NCI-H510A treated with DMSO at 0.1 percent for 48 hours (cell line): ENCODE data around the gene FBRSL1.
"Not testable (repeated sequence)": the region's sequence is repeated elsewhere in the genome, so short reads cannot be mapped to it uniquely, and the experiment has no call there.

Experiments used
- DNase-seq: peaks from one replicate; lab custom pipeline; 2025; lab: John Stamatoyannopoulos, UW

FBRSL1 gene

DNA sequence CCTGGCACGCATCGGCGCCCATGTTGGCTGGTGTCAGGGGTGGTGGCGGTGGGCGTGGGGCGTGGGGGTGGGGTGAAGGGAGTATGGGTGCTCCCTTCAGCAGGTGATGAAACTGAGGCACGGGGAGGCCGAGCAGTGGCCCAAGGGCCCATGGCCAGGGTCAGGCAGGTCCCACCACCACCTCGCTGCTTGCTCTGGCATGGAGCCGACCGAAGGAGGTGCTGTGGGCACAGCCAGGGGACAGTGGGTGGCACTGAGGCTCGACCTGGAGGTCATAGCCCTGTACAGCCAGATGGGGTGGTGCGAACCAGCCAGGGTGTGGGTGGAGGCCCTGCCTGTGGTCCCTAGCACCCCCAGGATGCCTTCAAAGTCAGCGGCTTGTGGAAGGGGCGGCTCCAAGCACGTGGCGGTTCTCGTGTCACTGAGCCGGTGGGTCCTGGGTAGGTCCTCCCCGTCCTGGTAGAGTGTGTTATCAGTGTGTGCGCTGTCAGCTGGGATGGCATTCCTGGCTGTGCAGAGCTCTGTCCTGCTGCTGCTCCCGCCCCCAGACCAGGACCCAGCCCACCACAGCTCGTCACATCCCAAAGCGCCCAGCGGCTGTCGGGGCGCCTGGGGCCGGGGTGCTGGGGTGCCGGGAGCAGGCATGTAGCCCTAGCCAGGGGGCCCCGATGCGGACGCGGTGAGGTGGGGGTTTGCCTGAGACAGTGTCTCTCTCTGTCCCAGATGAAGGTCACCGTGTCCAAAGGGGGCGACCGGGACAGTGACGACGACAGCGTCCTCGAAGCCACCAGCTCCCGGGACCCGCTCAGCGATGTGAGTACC is 35.3 kb downstream of the FBRSL1 start:
- DNase-seq = no peak

DNA sequence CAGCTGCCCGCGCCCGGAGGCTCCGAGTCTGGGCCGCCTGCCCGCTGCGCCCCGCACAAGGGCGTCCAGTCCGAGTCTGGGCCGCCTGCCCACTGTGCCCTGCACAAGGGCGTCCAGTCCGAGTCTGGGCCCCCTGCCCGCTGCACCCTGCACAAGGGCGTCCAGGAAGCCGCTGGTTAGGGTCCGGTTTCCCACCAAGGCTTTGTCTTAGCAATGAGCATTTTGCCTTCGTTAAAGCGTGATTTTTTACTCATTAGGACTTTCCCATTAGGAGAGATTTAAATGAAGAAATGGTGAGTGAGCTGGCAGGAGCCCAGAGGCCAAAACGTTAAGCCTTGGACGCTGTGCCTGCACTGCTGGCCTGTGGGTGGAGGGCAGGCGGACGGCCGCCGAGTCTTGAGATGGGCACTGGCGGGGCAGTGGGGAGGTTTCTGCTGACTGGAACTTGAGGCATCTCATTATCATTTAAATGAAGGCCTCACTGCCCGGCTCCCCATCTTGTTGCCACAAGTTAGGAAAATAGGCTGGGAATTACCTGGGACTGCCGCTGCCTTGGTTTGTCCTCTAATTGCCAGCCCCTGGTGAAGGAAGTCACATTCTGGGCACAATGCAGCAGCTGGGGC is 36.0 kb downstream of the FBRSL1 start:
- no peak for DNase-seq

DNA sequence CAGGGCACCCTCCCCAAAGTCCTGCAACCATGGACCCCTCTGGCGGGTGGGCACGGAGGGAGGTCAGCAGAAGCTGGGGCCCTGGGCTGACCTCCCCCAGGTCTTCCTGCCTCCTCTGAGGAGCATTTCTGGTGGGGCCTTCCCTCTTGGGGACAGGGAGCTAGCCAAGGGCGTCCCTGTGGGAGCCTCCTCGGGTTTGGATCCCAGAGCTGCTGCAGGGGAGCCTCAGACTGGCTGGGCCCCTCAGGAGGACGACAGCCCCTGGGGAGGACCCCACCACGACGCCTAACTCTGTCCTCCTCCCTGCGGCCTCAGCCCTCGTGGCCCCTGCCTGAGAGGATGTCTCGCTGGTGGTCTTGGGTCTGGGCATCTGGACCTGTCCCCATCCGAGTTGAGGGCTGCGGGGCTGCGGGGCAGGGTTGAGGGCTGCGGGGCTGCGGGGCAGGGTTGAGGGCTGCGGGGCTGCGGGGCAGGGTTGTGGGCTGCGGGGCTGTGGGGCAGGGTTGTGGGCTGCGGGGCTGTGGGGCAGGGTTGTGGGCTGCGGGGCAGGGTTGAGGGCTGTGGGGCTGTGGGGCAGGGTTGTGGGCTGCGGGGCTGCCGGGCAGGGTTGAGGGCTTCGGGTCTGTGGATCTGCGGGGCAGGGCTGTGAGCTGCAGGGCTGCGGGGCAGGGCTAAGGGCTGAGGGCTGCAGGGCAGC is 37.4 kb downstream of the FBRSL1 start:
- DNase-seq = no peak

GRCh38 chr12:132527883-132528264 is 37.9 kb downstream of the FBRSL1 start:
- DNase-seq = no peak

GRCh38 chr12:132528564-132529106 is 38.7 kb downstream of the FBRSL1 start:
- no peak for DNase-seq

DNA sequence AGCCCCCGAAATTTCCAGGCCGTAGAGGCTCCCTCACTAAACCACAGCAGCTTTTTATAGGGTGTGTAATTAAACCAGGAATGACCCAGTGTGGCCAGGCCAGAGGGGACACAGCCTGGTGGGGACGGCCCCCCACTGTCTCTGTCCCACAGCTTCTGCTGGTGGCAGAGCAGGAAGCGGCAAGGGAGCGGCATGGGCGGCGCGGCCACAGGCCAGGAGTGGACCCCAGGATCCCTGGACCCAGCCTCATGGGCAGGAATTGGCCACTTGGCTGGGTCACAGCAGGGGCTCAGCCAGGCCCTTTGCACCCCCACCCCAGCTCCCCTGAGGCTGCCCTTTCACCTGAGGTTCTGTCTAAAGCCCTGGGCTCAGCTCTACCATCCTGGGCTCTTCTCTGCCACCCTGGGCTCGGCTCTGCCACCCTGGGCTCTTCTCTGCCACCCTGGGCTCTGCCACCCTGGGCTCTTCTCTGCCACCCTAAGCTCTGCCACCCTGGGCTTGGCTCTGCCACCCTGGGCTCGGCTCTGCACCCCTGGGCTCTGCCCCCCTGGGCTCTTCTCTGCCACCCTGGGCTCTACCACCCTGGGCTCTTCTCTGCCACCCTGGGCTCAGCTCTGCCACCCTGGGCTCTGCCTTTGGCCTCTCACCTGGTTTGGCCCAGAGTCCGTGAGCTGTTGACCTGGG is 39.3 kb downstream of the FBRSL1 start:
- no peak for DNase-seq

DNA sequence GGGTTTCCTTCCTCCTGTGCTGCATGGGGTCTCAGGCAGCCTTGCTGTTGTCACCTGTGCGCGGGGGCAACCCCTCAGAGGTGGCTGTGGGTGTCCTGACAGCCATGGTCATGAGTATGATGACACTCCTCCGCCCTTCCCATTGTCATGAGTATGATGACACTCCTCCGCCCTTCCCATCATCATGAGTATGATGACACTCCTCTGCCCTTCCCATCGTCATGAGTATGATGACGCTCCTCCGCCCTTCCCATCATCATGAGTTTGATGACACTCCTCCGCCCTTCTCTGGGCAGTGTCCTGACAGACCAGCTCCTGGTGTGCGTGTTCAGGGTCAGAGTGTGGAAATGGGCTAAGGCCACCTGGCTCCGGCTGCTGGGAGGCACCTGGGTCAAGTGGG is 40.0 kb downstream of the FBRSL1 start:
- DNase-seq = no peak

DNA sequence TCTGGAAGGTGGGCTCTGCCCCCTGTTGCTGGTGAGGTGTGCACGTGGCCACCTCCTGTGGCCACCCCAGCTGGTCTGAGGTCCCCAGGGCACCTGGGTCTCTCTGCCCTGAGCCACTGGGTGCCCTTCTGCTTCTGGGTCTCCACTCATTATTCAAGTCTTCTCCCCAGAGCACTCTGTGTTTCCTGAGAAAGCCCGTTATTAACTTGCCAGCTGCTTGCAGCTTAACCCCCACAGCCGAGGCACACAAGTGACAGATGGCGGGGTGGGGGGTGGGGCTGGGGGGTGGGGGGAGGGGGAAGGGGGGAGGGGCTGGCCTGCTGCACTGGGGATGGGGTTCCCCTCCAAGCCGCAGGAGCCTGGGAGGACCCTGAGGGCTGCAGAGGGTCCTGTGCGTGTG is 40.5 kb downstream of the FBRSL1 start:
- DNase-seq = no peak

- DNase-seq = no peak
Measured at GRCh38 chr12:132530851-132531250, 40.9 kb downstream of the FBRSL1 start.

DNA sequence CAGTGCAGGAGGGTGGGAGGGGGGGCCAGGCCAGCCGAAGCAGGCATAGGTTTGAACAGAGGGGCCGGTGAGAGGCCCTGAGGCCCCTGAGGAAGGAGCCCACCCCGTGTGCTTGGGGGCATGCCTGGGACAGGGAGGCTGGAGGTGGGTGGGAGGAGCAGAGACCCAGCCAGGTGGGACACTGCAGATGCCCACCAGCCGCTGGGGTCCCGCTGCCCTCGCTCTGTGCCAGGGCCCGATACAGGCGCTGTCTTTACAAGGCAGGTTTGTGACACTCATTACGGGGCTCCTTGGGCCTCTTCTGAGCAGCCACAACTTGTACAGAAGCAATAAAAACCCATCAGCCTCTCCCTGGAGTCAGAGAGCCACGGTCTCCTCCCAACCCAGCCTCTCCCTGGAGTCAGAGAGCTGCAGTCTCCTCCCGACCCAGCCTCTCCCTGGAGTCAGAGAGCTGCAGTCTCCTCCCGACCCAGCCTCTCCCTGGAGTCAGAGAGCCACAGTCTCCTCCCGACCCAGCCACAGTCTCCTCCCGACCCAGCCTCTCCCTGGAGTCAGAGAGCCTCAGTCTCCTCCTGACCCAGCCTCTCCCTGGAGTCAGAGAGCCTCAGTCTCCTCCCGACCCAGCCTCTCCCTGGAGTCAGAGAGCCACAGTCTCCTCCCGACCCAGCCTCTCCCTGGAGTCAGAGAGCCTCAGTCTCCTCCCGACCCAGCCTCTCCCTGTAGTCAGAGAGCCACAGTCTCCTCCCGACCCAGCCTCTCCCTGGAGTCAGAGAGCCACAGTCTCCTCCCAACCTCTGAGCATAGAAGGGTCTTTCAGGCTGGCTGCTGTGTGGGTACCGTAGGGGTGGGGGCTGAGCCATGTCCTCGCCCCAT is 43.0 kb downstream of the FBRSL1 start:
- not testable (repeated sequence) for DNase-seq

DNA sequence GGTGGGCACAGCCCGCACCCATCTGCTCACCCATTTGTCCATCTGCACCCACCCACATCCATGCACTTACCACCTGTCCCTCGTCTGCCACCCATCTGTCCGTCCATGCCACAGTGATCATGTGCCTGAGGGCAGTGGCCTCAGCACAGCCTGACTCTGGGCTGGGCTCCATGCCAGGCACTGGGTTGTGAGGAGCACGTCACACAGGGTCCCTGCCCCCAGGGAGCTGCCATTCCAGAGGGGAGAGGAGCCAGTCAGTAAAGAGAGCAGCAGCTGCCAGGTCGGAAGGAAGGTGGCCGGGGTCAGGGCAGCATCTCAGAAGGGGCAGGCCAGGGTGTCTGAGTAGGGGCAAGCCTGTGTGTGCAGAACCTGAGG is 43.6 kb downstream of the FBRSL1 start:
- DNase-seq = no peak

DNA sequence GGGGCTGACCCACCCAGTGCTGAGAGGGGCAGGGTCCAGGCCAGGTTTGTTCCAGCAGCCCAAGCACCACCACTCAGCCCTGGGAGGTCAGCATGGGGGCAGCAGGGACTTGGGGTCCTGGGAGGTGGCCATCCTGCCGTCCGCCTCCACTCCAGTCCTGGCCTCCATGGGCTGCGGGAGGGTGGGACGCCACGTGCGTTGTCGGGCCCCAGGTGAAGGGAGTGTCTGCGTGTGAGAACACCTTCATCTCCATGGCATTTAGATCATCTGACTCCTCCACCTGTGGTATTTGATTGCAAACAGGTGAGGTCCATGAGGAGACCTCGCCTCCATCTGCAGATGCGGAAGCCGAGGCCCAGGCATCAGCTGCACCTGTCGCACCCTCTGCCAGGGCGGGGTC is 44.1 kb downstream of the FBRSL1 start:
- DNase-seq = no peak

GRCh38 chr12:132535019-132535418 is 45.1 kb downstream of the FBRSL1 start:
- no peak for DNase-seq

GRCh38 chr12:132536102-132536876 is 46.3 kb downstream of the FBRSL1 start:
- no peak for DNase-seq

GRCh38 chr12:132537049-132537448 is 47.1 kb downstream of the FBRSL1 start:
- no peak for DNase-seq

- no peak for DNase-seq
Measured at GRCh38 chr12:132537836-132538662, 48.1 kb downstream of the FBRSL1 start.

DNA sequence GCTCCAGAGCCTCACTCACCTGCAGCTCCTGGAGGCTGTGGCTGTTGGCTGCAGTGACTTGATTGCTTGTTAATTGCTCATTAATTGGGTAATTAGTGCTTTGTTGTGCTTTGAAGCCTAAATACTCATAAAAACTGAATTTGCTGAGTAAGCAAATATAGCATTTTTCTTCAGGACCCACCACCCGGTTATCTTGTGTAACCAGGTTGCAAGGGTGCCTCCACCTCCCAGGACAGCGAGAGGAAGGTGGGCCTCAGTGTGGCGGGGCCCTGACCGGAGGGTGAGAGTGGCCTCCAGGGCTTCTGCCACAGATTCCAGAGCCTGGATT is 48.7 kb downstream of the FBRSL1 start:
- no peak for DNase-seq

GRCh38 chr12:132539016-132539773 is 49.2 kb downstream of the FBRSL1 start:
- no peak for DNase-seq

DNA sequence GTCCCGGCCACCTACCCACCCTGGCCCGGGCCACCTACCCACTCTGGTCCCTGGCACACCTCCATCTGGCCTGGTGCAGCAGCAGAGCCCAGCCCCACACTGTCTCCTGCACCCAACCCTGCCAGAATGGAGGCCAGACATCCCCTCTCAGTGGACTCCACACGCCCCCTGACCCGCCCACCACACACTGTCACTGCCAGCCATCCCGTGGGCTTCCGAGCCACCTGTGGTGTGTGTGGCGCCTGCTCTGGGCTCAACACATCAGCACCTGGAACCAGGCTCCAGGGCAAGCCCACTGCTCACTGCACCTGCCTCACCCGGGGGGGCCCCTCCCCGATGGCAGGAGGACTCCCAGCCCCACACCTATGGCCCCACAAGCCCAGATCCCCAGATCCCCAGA is 50.5 kb downstream of the FBRSL1 start:
- DNase-seq = no peak
